GM13977 (cell line): ENCODE results near the gene IGBP1.

Source experiments
- DNase-seq: peaks from one replicate; pipeline ENCODE4 v3.0.0; 2012; ENCODE audit warnings: low spot score
- in situ Hi-C: fragments of 300-500 bp; cut with MboI; formaldehyde crosslinking; loops from one replicate; pipeline ENCODE4 v1.12.0; 2022; ENCODE audit warnings: low sequenced_read_pairs, low pct_unique_long_range_greater_than_20kb, mixed read lengths, inconsistent platforms; ENCODE audit not compliant: unreplicated experiment
- TF ChIP-seq, protein P1 (sequence below): IDR thresholded peaks from 2 replicates; pipeline ENCODE4 v1.5.1; 2012; ENCODE audit warnings: mild to moderate bottlenecking, control low read depth; ENCODE audit not compliant: insufficient read depth; ENCODE audit errors: extremely low read depth, missing control alignments

Gene IGBP1

DNA sequence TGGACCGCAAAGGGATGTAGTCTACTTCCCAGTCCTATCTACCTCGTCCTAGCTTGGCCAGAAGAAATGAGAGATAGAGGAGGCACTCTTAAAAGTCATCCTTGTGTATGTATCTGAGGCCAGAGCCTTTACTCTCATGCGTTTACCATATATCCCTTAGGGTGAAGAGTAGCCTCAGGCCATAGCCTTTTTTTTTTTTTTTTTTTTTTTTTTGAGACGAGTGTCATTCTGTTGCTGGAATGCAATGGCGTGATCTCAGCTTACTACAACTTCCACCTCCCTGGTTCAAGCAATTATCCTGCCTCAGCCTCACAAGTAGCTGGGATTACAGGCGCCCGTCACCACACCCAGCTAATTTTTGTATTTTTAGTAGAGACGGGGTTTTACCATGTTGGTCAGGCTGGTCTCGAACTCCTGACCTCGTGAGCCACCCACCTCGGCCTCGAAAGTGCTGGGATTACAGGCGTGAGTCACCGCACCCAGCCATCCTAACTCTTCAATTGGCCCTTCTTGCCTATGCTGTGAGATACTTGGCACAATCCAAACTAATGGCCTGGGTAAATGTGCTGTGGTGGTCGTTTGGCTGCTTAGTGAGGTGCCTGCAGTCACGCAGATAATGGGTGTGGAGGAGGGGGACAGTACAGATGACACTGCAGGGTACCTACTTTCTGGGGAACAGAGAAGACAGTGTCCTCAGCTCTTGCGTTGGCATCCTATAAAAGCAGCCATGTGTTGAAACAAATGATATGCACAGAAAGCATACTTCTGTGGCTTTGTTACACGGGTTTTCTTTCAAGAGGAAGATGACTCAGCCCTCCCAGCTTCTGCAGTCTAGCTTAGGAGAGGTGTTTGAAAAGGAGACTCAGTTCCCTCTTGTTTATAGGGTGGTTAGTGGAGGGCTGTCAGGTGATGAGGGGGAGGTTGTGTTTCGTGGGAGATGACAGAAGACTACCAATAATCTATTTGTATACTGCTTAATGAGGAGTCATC lies 33.6 kb downstream of the IGBP1 start:
- in situ Hi-C loops: no loop called here
- DNase-seq: no peak
- TF ChIP-seq, protein P1, sequence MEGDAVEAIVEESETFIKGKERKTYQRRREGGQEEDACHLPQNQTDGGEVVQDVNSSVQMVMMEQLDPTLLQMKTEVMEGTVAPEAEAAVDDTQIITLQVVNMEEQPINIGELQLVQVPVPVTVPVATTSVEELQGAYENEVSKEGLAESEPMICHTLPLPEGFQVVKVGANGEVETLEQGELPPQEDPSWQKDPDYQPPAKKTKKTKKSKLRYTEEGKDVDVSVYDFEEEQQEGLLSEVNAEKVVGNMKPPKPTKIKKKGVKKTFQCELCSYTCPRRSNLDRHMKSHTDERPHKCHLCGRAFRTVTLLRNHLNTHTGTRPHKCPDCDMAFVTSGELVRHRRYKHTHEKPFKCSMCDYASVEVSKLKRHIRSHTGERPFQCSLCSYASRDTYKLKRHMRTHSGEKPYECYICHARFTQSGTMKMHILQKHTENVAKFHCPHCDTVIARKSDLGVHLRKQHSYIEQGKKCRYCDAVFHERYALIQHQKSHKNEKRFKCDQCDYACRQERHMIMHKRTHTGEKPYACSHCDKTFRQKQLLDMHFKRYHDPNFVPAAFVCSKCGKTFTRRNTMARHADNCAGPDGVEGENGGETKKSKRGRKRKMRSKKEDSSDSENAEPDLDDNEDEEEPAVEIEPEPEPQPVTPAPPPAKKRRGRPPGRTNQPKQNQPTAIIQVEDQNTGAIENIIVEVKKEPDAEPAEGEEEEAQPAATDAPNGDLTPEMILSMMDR: no peak

DNA sequence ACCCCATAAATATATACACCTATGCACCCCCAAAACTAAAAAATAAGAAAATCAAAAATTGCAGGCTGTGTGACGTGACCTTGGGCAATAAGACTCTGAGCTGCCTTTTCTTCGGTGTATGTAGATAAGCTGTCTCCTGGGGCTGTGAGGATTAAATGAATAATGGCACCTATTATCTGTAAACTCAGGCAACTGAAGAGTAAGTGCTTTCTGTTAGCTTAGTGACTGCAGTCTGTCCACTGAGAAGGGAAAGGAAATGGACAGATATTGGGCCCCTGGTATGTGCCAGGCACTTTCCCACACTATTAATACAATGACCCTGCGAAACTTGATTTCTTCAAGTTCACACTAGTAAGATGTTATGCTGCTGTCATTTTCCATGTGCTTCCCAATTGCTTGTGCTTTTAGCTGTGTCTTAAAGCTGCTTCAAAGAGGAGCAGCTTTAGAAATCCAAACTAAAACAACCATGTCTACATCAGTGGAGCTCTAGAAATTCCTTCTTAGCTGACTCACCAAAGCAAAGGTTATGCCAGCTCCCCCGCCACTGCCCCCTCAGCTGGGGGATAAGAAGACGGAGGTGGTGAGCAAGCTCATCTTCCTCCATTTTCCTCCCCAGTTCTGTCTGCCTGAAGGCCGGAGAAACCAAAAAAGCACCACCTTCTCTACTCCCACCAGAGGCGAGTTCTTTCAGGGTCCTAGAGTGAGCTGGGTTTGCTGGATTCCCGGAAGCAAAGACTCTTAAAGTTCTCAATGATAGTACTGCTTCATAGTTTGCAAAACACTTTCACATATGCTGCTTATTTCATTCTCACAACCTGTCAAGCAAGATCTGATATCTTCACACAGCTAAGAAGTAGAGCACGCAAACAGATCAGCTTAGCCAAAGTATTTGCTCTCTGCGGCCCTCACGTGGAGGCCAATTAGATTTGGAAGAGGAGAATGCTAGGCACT lies 35.3 kb downstream of the IGBP1 start:
- in situ Hi-C loops: no loop called here
- no peak for DNase-seq
- TF ChIP-seq, protein P1: no peak

DNA sequence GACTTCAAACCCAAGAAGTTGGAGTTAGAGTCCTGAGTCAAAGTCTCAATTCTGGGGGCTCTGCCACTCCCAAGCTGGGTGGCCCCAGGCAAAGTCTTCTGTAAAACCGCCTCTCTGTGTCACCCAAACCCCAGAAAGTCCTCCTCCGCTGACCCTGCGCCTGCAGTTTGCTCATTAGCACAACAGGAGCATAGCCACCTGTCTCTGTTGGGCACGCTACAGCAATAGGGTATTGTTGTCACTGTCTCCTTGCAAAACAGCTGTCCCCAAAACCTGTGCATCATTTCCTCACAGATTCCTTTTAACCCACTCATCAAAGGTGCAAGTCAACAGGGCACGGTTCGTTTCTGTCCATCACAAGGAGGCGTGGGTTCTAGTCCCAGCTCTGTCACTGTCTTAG lies 36.0 kb downstream of the IGBP1 start:
- TF ChIP-seq, protein P1: no peak
- no peak for DNase-seq
- in situ Hi-C loops: no loop called here

DNA sequence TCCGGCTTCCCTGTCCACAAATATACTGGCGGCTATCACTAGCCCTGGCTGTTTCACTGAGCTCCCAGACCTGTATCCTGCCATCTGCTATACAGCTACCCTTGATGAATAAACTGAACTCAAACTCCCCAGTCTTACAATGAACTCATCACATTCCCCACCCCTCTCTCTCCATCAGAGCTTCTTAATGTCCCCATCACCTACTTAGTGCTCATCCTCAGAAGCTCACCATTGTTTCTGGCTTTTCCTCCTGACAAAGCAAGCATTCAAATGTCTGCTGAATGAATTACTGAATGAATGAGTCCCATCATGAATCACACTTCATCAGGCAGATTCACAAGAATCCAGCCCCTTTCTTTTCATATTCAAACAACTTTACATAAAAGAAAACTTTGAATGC lies 38.4 kb downstream of the IGBP1 start:
- TF ChIP-seq, protein P1: no peak
- no peak for DNase-seq
- in situ Hi-C loops: no loop called here

DNA sequence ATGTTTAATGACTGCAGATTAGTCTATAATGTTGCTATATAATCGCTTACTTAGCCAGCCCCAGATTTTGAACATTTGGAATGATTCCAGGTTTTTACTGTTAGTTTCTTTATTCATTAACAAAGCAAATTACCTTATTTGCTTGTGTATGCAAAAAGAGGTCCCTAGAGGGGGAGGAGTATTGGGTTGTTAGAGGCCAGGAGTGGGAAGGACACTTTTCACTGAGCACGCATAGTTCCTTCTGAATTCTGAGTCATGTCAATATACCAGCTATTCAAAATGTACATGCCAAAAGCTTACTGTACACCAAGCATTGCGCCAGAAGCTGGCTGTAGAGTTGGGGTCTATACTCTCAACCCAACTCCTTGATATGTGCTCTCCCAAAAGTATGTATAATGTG lies 39.0 kb downstream of the IGBP1 start:
- in situ Hi-C loops: no loop called here
- DNase-seq: no peak
- TF ChIP-seq, protein P1: no peak

DNA sequence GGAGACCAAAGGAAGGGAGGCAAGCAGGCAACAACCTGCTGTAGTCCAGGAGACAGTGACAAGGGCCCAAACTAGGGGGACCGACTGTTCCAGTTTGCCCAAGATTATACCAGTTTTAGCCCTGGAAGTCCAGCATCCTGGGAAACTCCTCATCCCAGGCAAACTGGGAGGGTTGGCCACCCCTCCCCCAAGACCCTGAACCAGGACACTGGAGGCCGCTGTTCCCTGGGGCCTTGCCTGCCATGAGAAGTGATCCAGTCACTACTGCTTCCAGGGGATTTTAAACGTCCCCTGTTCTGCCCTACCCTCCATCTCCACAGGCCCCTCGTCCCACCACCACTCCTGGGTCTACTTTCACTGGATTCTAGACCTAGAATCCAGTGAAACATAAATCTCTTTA lies 39.7 kb downstream of the IGBP1 start:
- DNase-seq: no peak
- in situ Hi-C loops: no loop called here
- TF ChIP-seq, protein P1: no peak
